DLD1 (cell line): Measurements from ENCODE around the gene SPRY4.
"Not testable (repeated sequence)": the region's sequence is repeated elsewhere in the genome, so short reads cannot be mapped to it uniquely, and the experiment has no call there.

ENCODE experiments used
- in situ Hi-C: cut with HindIII; loops from 2 replicates; pipeline ENCODE4 v1.10.0; 2017; ENCODE audit warnings: low sequenced_read_pairs

SPRY4 gene

GRCh38 chr5:142324871-142325724 lies at the start of gene SPRY4:
Gene SPRY4 (minus strand): TSS chr5:142325021. CDS start chr5:142315108, 9,913 bp downstream.
- in situ Hi-C loops = no loop called here

DNA sequence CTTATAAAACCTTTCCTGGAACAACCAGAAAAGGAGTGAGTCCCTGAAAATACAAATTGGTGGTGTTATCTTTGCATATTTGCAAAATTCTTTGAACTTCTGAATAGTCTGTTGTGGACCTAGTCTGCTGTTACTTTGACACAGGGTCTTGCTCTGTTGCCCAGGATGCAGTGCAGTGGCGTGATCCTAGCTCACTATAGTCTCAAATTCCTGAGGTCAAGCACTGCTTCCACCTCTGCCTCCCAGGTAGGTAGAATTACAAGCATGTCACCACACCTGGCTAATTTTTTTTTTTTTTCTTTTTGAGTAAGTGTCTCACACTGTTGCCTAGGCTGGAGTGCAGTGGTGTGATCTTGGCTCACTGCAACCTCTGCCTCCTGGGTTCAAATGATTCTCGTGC lies 43.7 kb upstream of the SPRY4 start:
- in situ Hi-C loops = loop anchor here (25.0 kb wide), 1 partner anchor 206 kb away; no protein-coding TSS in a partner anchor

DNA sequence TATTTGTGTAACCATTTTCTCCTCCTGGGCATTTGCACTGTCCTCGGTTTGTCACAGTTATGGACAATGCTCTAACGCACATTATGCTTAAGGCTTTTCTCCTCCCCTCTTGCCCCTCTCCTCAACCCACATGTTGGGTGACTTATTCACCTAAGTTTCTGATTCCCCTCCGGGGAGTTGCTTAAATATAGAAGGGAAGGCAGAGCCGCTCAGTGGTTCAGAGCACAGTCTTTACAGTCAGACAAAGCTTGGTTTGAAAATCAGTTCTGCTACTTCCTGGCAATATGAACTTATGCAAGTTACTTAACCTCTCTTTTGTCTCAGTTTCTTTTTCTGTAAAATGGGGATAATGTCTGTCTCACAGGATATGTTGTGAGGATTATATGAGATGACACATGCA lies 41.2 kb upstream of the SPRY4 start:
- in situ Hi-C loops = loop anchor here (25.0 kb wide), 1 partner anchor 204 kb away; no protein-coding TSS in a partner anchor

- in situ Hi-C loops = loop anchor here (5.0 to 25.0 kb wide), 3 partner anchors 92 to 202 kb away; no protein-coding TSS in a partner anchor
Measured at GRCh38 chr5:142364251-142365145, 39.7 kb upstream of the SPRY4 start.

DNA sequence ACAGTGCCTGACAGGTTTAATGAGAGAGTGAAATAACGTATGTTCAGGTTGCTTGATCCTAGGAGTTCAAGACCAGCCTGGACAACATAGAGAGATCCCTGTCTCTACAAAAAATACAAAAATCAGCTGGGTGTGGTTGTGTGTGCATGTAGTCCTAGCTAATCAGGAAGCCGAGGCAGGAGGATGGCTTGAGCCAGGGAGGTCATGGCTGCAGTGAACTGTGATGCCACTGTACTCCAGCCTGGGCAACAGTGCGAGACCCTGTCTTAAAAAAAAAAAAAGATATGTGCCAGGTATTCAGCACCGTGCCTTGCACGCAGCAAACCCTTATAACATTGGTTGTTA lies 38.8 kb upstream of the SPRY4 start:
- in situ Hi-C loops = loop anchor here (5.0 to 25.0 kb wide), 3 partner anchors 91 to 201 kb away; no protein-coding TSS in a partner anchor

DNA sequence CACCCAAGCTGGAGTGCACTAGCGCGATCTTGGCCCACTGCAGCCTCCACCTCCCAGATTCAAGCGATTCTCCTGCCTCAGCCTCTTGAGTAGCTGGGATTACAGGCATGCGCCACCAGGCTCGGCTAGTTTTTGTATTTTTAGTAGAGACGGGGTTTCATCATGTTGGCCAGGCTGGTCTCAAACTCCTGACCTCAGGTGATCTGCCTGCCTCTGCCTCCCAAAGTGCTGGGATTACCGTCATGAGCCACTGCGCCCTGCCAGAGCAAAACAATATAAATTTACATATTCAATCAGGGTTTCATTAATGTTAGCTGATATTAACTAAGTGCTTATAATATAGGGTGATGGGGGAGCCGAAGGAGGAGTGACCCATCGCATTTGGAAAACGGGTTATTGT lies 37.4 kb upstream of the SPRY4 start:
- in situ Hi-C loops = loop anchor here (5.0 to 25.0 kb wide), 3 partner anchors 90 to 200 kb away; no protein-coding TSS in a partner anchor

- in situ Hi-C loops = loop anchor here (5.0 to 25.0 kb wide), 3 partner anchors 88 to 198 kb away; no protein-coding TSS in a partner anchor
Measured at GRCh38 chr5:142360607-142361120, 35.8 kb upstream of the SPRY4 start.

DNA sequence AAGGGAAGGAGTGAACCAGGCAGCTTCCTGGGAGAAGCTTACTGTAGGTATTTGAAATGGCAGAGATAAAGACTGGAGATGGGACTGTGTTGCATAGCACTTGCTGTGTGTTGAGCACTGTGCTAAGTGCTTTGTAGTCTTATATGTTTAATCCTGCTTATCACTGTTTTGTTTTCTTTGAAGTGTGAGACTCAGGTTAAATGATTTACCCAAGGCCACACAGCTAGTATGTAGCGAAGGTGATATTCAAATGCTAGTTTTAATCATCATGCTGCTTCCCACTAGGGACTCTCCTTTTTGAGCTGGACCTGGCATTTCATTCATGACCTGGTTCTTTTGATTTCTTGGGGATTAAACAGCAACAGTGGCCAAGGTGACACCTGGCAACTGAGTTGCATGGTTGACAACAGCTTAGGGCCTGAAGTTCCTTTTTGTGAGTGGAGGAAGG lies 35.3 kb upstream of the SPRY4 start:
- in situ Hi-C loops = loop anchor here (5.0 to 25.0 kb wide), 3 partner anchors 88 to 198 kb away; no protein-coding TSS in a partner anchor

DNA sequence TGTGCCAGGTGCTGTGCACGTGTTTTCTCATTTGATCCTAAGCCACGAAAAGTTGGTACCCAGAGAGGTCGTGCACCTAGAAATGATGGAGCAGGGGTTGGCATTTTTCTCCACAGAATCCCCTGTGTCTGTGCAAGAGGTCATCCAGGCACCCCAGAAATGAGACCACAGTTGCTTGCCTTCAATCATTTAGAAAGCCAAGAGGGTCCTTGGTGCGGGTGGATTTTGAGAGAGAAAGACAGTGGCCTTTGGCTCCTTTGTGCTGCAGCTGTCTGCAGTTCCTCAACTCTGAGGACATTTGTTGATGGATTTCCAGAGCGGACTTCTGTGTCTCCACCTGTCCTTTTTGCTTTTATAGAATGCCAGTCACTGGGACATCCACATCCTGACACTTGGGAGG lies 33.8 kb upstream of the SPRY4 start:
- in situ Hi-C loops = loop anchor here (25.0 kb wide), 1 partner anchor 196 kb away; no protein-coding TSS in a partner anchor

GRCh38 chr5:142358121-142358520 lies 33.3 kb upstream of the SPRY4 start:
- in situ Hi-C loops = loop anchor here (25.0 kb wide), 1 partner anchor 196 kb away; no protein-coding TSS in a partner anchor

DNA sequence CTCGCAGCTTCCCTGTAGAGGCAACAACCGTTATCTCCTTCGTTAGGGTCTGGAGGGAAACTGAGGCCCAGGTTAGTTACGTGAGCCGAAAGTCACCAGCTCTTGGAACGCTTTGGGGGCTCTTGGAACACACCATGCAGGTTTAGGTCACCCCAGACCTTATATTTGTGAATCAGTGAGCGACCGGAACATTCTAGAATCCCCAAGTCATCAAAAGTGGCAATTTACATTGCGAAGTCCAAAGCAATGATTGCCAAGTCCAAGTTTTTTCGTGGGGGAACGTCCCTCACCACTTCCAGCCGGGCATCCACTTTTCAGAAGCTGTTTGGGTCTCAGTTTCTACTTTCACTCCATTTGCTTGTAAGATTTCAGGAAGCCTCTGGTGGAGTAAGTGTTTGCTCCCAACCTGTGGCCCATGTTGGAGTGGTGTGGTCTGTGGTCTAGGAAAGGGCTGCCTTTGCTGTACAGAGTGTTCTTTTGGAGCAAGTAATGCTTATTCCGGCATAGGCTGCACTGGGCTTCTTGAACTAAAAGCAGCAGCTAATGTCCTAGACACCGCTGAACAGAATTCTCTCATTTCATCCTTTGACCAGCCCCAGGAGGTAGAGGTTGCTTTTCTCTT lies 32.8 kb upstream of the SPRY4 start:
- in situ Hi-C loops = loop anchor here (25.0 kb wide), 1 partner anchor 195 kb away; no protein-coding TSS in a partner anchor

- in situ Hi-C loops = loop anchor here (25.0 kb wide), 1 partner anchor 195 kb away; no protein-coding TSS in a partner anchor
Measured at GRCh38 chr5:142356716-142357468, 32.1 kb upstream of the SPRY4 start.

DNA sequence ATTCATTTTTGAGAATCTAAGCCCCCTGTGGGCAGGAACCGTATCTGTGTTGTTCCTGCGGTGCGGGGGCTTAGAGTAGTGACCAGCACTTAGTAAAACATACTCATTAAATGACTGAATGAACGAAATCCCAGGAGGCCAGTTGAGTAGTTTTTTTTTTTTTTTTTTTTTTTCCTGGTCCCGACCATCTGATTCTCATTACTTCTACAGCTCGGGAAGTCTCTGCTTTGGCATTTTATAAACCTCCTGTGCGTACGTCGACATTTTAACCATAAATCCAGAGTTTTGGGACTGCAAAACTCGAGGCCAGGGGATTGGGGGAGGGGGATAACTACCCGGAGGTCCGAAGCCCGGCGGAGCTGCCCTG lies 31.5 kb upstream of the SPRY4 start:
- in situ Hi-C loops = loop anchor here (25.0 kb wide), 1 partner anchor 194 kb away; no protein-coding TSS in a partner anchor

- in situ Hi-C loops = loop anchor here (25.0 kb wide), 1 partner anchor 191 kb away; no protein-coding TSS in a partner anchor
Measured at GRCh38 chr5:142353071-142353472, 28.3 kb upstream of the SPRY4 start.

- in situ Hi-C loops = loop anchor here (25.0 kb wide), 1 partner anchor 188 kb away; no protein-coding TSS in a partner anchor
Measured at GRCh38 chr5:142350021-142350420, 25.2 kb upstream of the SPRY4 start.

- in situ Hi-C loops = no loop called here
Measured at GRCh38 chr5:142346706-142347105, 21.9 kb upstream of the SPRY4 start.

GRCh38 chr5:142344915-142345314 lies 20.1 kb upstream of the SPRY4 start:
- in situ Hi-C loops = not testable (repeated sequence)

GRCh38 chr5:142343531-142343930 lies 18.7 kb upstream of the SPRY4 start:
- in situ Hi-C loops = no loop called here
